IMR-90 (cell line): ENCODE measurements around the gene MAG. TPM values are rescaled to one million over a fixed set of nuclear protein-coding genes. Genes with fewer than 3 reads are reported as not detected.

Source experiments
- ATAC-seq: fragments of 200-7000 bp; cut with Tn5 transposase; 2 replicates; pipeline ENCODE4 v1.9.1; 2020; ENCODE audit warnings: low read depth, mild to moderate bottlenecking, moderate library complexity
- BruUV-seq: library from RNA; stranded (reverse); fragments of 400-500 nt; replicated peaks from 2 replicates; lab custom pipeline; 2021; lab: Mats Ljungman, UMichigan
- CTCF ChIA-PET: fragments of 300-600 bp; formaldehyde crosslinking; extraction: SDS; loops from one replicate; lab custom pipeline; 2021; ENCODE audit warnings: antibody characterized with exemption; lab: Yijun Ruan, JAX
- POLR2A ChIA-PET: fragments of 300-600 bp; sonication (Branson Sonifier 250); formaldehyde crosslinking; loops from one replicate; lab custom pipeline; 2022; ENCODE audit warnings: antibody characterized with exemption; ENCODE audit not compliant: unreplicated experiment; lab: Charles Lee
- DNase-seq: peaks from one replicate; pipeline ENCODE4 v3.0.0; 2013
- H2AFZ ChIP-seq: replicated peaks from 2 replicates; pipeline ENCODE3; 2013; ENCODE audit warnings: low read length, mild to moderate bottlenecking; ENCODE audit not compliant: poor library complexity
- H2AK5ac ChIP-seq: 2 replicates; pipeline ENCODE4 v1.6.1; 2013; ENCODE audit warnings: low read depth, low read length, inconsistent platforms
- H2AK9ac ChIP-seq: replicated peaks from 2 replicates; pipeline ENCODE3; 2013; ENCODE audit warnings: mild to moderate bottlenecking, low read depth, low read length, moderate library complexity; ENCODE audit not compliant: poor library complexity
- H2BK120ac ChIP-seq: 2 replicates; pipeline ENCODE4 v1.6.1; 2013; ENCODE audit warnings: low read depth, low read length, inconsistent platforms
- H2BK15ac ChIP-seq: 3 replicates; pipeline ENCODE4 v1.6.1; 2013; ENCODE audit warnings: low read depth, low read length, inconsistent platforms
- H2BK20ac ChIP-seq: 2 replicates; pipeline ENCODE4 v1.6.1; 2013; ENCODE audit warnings: low read depth, mild to moderate bottlenecking, inconsistent platforms, low read length, moderate library complexity
- H2BK5ac ChIP-seq: 2 replicates; pipeline ENCODE4 v1.6.1; 2013; ENCODE audit warnings: mild to moderate bottlenecking, low read depth, low read length, inconsistent platforms; ENCODE audit not compliant: poor library complexity, severe bottlenecking
- H3K14ac ChIP-seq: replicated peaks from 2 replicates; pipeline ENCODE4 v1.6.1; 2013; ENCODE audit warnings: low read depth, low read length, inconsistent platforms
- H3K18ac ChIP-seq: 2 replicates; pipeline ENCODE4 v1.6.1; 2013; ENCODE audit warnings: low read depth, low read length, control low read depth
- H3K23ac ChIP-seq: 2 replicates; pipeline ENCODE4 v1.6.1; 2013; ENCODE audit warnings: low read depth, low read length, inconsistent platforms
- H3K27ac ChIP-seq: 2 replicates; pipeline ENCODE4 v1.5.1; 2013; ENCODE audit warnings: mild to moderate bottlenecking, control low read depth, low read length; ENCODE audit not compliant: insufficient read depth
- H3K27me3 ChIP-seq: 2 replicates; pipeline ENCODE4 v1.6.1; 2013; ENCODE audit warnings: low read length; ENCODE audit not compliant: control insufficient read depth, insufficient read depth
- H3K36me3 ChIP-seq: 2 replicates; pipeline ENCODE4 v1.6.1; 2013; ENCODE audit warnings: low read length, mixed read lengths; ENCODE audit not compliant: control insufficient read depth, insufficient read depth
- H3K4ac ChIP-seq: 2 replicates; pipeline ENCODE4 v1.6.1; 2013; ENCODE audit warnings: low read depth, low read length, inconsistent platforms
- H3K4me1 ChIP-seq: 2 replicates; pipeline ENCODE4 v1.6.1; 2013; ENCODE audit warnings: low read length, mixed read lengths; ENCODE audit not compliant: control insufficient read depth, insufficient read depth
- H3K4me2 ChIP-seq: 2 replicates; pipeline ENCODE4 v1.6.1; 2013; ENCODE audit warnings: low read depth, mild to moderate bottlenecking, control low read depth, low read length, moderate library complexity
- H3K4me3 ChIP-seq: 2 replicates; pipeline ENCODE4 v1.5.1; 2013; ENCODE audit warnings: low read depth, mild to moderate bottlenecking, control low read depth, low read length, moderate library complexity; ENCODE audit not compliant: insufficient read depth
- H3K56ac ChIP-seq: 2 replicates; pipeline ENCODE4 v1.6.1; 2013; ENCODE audit warnings: low read length, inconsistent platforms; ENCODE audit not compliant: insufficient read depth; ENCODE audit errors: extremely low read depth
- H3K79me1 ChIP-seq, 2 experiments: 2 replicates each; pipeline ENCODE4 v1.6.1; 2013; ENCODE audit warnings: low read length in 2 of 2, inconsistent platforms in 1 of 2, low read depth in 1 of 2
- H3K9ac ChIP-seq: 2 replicates; pipeline ENCODE4 v1.6.1; 2013; ENCODE audit warnings: low read depth, low read length, control low read depth
- H3K9me1 ChIP-seq: 2 replicates; pipeline ENCODE4 v1.6.1; 2013; ENCODE audit warnings: low read length, inconsistent platforms; ENCODE audit not compliant: insufficient read depth
- H3K9me3 ChIP-seq: 2 replicates; pipeline ENCODE4 v1.6.1; 2013; ENCODE audit warnings: low read length; ENCODE audit not compliant: control insufficient read depth, insufficient read depth
- H4K20me1 ChIP-seq: 2 replicates; pipeline ENCODE4 v1.6.1; 2013; ENCODE audit warnings: low read length, inconsistent platforms; ENCODE audit not compliant: insufficient read depth
- H4K5ac ChIP-seq: 2 replicates; pipeline ENCODE4 v1.6.1; 2013; ENCODE audit warnings: mild to moderate bottlenecking, low read depth, low read length, control low read depth
- H4K8ac ChIP-seq, 2 experiments: 2 replicates each; pipeline ENCODE4 v1.6.1; 2013; ENCODE audit warnings: low read depth in 2 of 2, low read length in 2 of 2, control low read depth in 1 of 2, inconsistent platforms in 1 of 2
- H4K91ac ChIP-seq: 2 replicates; pipeline ENCODE4 v1.6.1; 2013; ENCODE audit warnings: low read depth, low read length, inconsistent platforms; ENCODE audit not compliant: insufficient read depth
- BHLHE40 ChIP-seq: fragments of 150-350 bp; IDR thresholded peaks from 2 replicates; pipeline ENCODE4 v1.6.1; 2016; ENCODE audit warnings: mild to moderate bottlenecking, low read depth, low read length
- CEBPB ChIP-seq: IDR thresholded peaks from 2 replicates; pipeline ENCODE4 v1.6.1; 2012; ENCODE audit warnings: low read depth, low read length, improper control_type of control experiment
- FOS ChIP-seq: fragments of 150-350 bp; IDR thresholded peaks from 2 replicates; pipeline ENCODE4 v1.6.1; 2016; ENCODE audit warnings: low read depth, low read length
- MAZ ChIP-seq: IDR thresholded peaks from 2 replicates; pipeline ENCODE4 v1.6.1; 2012; ENCODE audit warnings: low read depth, mild to moderate bottlenecking, low read length, improper control_type of control experiment, moderate library complexity, borderline replicate concordance
- RCOR1 ChIP-seq: IDR thresholded peaks from 2 replicates; pipeline ENCODE4 v1.6.1; 2012; ENCODE audit warnings: mild to moderate bottlenecking, low read length, improper control_type of control experiment; ENCODE audit not compliant: insufficient replicate concordance
- SMC3 ChIP-seq: fragments of 150-350 bp; IDR thresholded peaks from 2 replicates; pipeline ENCODE4 v1.6.1; 2016; ENCODE audit warnings: low read depth, mild to moderate bottlenecking, antibody characterized with exemption, low read length, moderate library complexity
- WGBS, 2 experiments: methylation state at CpG; one replicate each; pipeline versions ENCODE4 v1.1.5 to v1.1.7; 2013; ENCODE audit warnings: missing lambda C conversion rate in 2 of 2; ENCODE audit not compliant: insufficient read length in 1 of 2; ENCODE audit errors: extremely low coverage in 2 of 2; 5-methylcytosine and 5-hydroxymethylcytosine counted together
- dilution Hi-C: fragments of 300-500 bp; cut with HindIII; formaldehyde crosslinking; loops from one replicate; pipeline ENCODE4 v1.14.3; 2018; ENCODE audit warnings: low sequenced_read_pairs; ENCODE audit not compliant: unreplicated experiment
- in situ Hi-C: fragments of 300-500 bp; cut with MboI; formaldehyde crosslinking; loops from 3 replicates; pipeline ENCODE4 v1.14.3; 2019; ENCODE audit warnings: low sequenced_read_pairs, inconsistent platforms, mixed read lengths
- intact Hi-C: fragments of 100-400 bp; cut with micrococcal nuclease; formaldehyde crosslinking; loops from 2 replicates; pipeline ENCODE4 v1.10.0; 2022
- polyA plus RNA-seq, 3 experiments: library from polyadenylated mRNA; depleted of rRNA; stranded (reverse); fragments of >200 nt; gene quantifications; 2 replicates each; pipeline ENCODE4 v1.2.3, GENCODE V29; 2012; ENCODE audit warnings: low replicate concordance in 1 of 3
- total RNA-seq: library from RNA; depleted of rRNA; stranded (reverse); fragments of >200 nt; gene quantifications from 2 replicates; pipeline ENCODE4 v1.2.3, GENCODE V29; 2012
- TF ChIP-seq, protein P1 (sequence below): fragments of 150-350 bp; IDR thresholded peaks from 2 replicates; pipeline ENCODE4 v1.6.1; 2016; ENCODE audit warnings: low read depth, mild to moderate bottlenecking, low read length, moderate library complexity, borderline replicate concordance

MAG gene
- total and polyA plus RNA-seq, 2 of the 4 experiments (the other 2 are of a cell fraction), result not detected

DNA sequence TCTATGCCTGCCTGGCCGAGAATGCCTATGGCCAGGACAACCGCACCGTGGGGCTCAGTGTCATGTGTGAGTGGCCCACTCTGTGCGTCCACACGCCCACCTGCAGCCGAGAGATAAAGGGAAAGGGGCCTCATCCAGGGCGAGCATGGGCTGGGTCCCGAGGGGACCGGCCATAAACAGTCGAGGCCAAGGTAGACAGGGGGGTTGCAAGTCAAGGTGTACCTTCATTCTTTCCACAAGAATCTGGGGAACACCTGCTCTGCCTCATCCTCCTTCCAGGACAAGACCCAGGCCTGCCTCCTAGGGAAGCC is 8.3 kb downstream of the MAG start:
- WGBS, 2 experiments, result no CpG with 5 or more reads among the region's 10 CpGs
- TF ChIP-seq RCOR1 (no peak), CEBPB (no peak), MAZ (no peak), BHLHE40 (no peak), SMC3 (no peak), FOS (no peak)
- TF ChIP-seq, protein P1, sequence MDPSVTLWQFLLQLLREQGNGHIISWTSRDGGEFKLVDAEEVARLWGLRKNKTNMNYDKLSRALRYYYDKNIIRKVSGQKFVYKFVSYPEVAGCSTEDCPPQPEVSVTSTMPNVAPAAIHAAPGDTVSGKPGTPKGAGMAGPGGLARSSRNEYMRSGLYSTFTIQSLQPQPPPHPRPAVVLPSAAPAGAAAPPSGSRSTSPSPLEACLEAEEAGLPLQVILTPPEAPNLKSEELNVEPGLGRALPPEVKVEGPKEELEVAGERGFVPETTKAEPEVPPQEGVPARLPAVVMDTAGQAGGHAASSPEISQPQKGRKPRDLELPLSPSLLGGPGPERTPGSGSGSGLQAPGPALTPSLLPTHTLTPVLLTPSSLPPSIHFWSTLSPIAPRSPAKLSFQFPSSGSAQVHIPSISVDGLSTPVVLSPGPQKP, result no peak
- no peak overlapping the region for H2BK120ac ChIP-seq
- H3K56ac ChIP-seq, result no peak overlapping the region
- no peak overlapping the region for H2BK20ac ChIP-seq
- H3K27me3 ChIP-seq, result peaks cover 4% of the 10 kb centered on the region
- no peak overlapping the region for H2BK5ac ChIP-seq
- POLR2A ChIA-PET, result no interaction called here
- peak overlapping the region; percentile 43 for H2AFZ ChIP-seq
- CTCF ChIA-PET, result no interaction called here
- ATAC-seq (no peak), DNase-seq (no peak)
- no peaks in the 10 kb centered on the region for H3K9me3 ChIP-seq
- no peak overlapping the region for H3K4me3 ChIP-seq
- no peak overlapping the region for H4K5ac ChIP-seq
- no peak overlapping the region for H2AK9ac ChIP-seq
- H4K20me1 ChIP-seq, result no peaks in the 10 kb centered on the region
- no peaks in the 10 kb centered on the region for H3K36me3 ChIP-seq
- no peak overlapping the region for H3K27ac ChIP-seq
- H4K91ac ChIP-seq, result no peak overlapping the region
- no peak overlapping the region for H3K9ac ChIP-seq
- peaks cover 15% of the 10 kb centered on the region for H3K9me1 ChIP-seq
- H2BK15ac ChIP-seq, result no peak overlapping the region
- dilution Hi-C loops (no loop called here), in situ Hi-C loops (no loop called here), intact Hi-C loops (no loop called here)
- H3K18ac ChIP-seq, result no peak overlapping the region
- H3K4ac ChIP-seq, result no peak overlapping the region
- H4K8ac ChIP-seq, result no peak overlapping the region
- H3K14ac ChIP-seq, result no peak overlapping the region
- no peaks in the 10 kb centered on the region for H3K4me1 ChIP-seq
- H3K23ac ChIP-seq, result no peak overlapping the region
- no peaks in the 10 kb centered on the region for H3K79me1 ChIP-seq
- H2AK5ac ChIP-seq, result no peak overlapping the region
- BruUV-seq, result no TSS peak
- H3K4me2 ChIP-seq, result no peak overlapping the region
